Heart left ventricle (tissue), 13 donors: Measurements from ENCODE around the gene KIRREL1.

Source experiments
- CTCF ChIP-seq, 12 donors: fragments of 200-600 bp; sonication (generic) in 4 of 12; IDR thresholded peaks; one replicate each; pipeline versions ENCODE4 v1.5.0 to v1.8.0; 2018 to 2022; ENCODE audit warnings: antibody characterized with exemption in 12 of 12, mild to moderate bottlenecking in 5 of 12
- POLR2A ChIP-seq, 2 donors: fragments of 450-650 bp; IDR thresholded peaks; one replicate each; pipeline ENCODE4 v1.6.1; 2017; ENCODE audit warnings: antibody characterized with exemption in 2 of 2, mild to moderate bottlenecking in 2 of 2, moderate library complexity in 2 of 2
- donor health status: ischemic (EF 13 %, LVEDD 7.1; RV severe dilation, severe dysfunction).
- donor health status: DM: no; HTN: yes; CAD: no.
- donor health status: DM: no; HTN: no; CAD: no.
- donor health status: ischemic (EF 25% LVEDD 6.9; RV normal size, moderate dysfunction).
- donor health status: ischemic (EF 25% LVEDD 5.7; RV mildly dilated, moderate dysfunction).
- donor health status: ischemic (EF 35%, LVEDD 5.7; RV mildly dilated, moderate dysfunction).
- donor health status: nonischemic (EF 11% LVEDD 7.7; RV severe dilation, severe dysfunction).
- donor health status: DM: yes; HTN: yes; CAD: no.
- donor health status: PGD.
- donor health status: ischemic (EF 29% LVEDD 5.4; RV normal size, mild dysfunction).
- donor health status: nonischemic (EF 23%, LVEDD 6.1; RV moderate dilation, normal function).

GRCh38 chr1:158113759-158114127, 120.3 kb downstream of the KIRREL1 start:
- TF ChIP-seq CTCF (IDR thresholded peaks at IDR 0.05) (no peak), POLR2A (IDR thresholded peaks at IDR 0.05) (no peak)
